ENCODE data around the gene MLLT11. TPM values are rescaled to one million over a fixed set of nuclear protein-coding genes. Genes with fewer than 3 reads are reported as not detected.

Gene MLLT11
- total RNA-seq, 1 experiment from 2014 or later: 16.4 TPM

DNA sequence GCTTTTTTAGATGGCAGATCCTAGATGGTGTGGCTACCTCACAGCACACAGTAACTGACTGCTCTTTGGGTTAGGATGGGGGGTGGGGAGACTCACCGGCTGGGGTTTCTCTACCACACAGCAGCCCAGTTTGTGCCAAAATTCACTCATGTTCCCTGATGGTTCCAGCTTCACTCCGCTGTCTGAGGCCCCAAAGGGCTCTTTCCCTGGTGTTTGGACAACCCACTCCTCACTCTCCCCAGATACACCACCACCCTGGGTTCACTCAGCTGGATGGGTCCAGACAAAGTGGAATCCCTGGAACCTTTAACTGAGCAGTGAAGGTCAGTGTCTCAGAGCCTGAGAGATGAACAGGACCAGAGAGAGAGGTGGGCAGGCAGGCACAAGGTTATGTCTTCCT, 4.6 kb upstream of the MLLT11 start:
- no peak overlapping the region for H3K27ac Mint-ChIP-seq
- no peaks in the 10 kb centered on the region for H3K9me3 Mint-ChIP-seq
- H3K4me1 Mint-ChIP-seq: peaks cover 24% of the 10 kb centered on the region
- no peaks in the 10 kb centered on the region for H3K27me3 Mint-ChIP-seq (ENCODE audit: low read depth)
- ChIA-PET CTCF (no interaction called here), POLR2A (no interaction called here)
- ATAC-seq (no peak), DNase-seq (ENCODE audit: low spot score) (no peak)
- no peak overlapping the region for H3K4me3 Mint-ChIP-seq
- peaks cover 52% of the 10 kb centered on the region for H3K36me3 Mint-ChIP-seq
- TF ChIP-seq ZNF232 (CRISPR knock-in tag; IDR thresholded peaks at IDR 0.05) (no peak), NR2C2 (CRISPR knock-in tag; IDR thresholded peaks at IDR 0.05) (no peak), ZNF423 (CRISPR knock-in tag; IDR thresholded peaks at IDR 0.05) (no peak), ZNF138 (CRISPR knock-in tag; conservative IDR thresholded peaks at IDR 0.05) (no peak), MXD4 (CRISPR knock-in tag; IDR thresholded peaks at IDR 0.05; ENCODE audit: borderline replicate concordance) (no peak), TEAD4 (CRISPR knock-in tag; IDR thresholded peaks at IDR 0.05) (no peak), ZNF396 (CRISPR knock-in tag; IDR thresholded peaks at IDR 0.05; ENCODE audit: borderline replicate concordance) (no peak), TEAD1 (CRISPR knock-in tag; IDR thresholded peaks at IDR 0.05) (no peak), RORB (CRISPR knock-in tag; IDR thresholded peaks at IDR 0.05) (no peak), ESRRA (CRISPR knock-in tag; IDR thresholded peaks at IDR 0.05; ENCODE audit: borderline replicate concordance) (no peak)
- TF ChIP-seq, protein P1, sequence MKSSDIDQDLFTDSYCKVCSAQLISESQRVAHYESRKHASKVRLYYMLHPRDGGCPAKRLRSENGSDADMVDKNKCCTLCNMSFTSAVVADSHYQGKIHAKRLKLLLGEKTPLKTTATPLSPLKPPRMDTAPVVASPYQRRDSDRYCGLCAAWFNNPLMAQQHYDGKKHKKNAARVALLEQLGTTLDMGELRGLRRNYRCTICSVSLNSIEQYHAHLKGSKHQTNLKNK (CRISPR knock-in tag; IDR thresholded peaks at IDR 0.05): no peak
- TF ChIP-seq, protein P2, sequence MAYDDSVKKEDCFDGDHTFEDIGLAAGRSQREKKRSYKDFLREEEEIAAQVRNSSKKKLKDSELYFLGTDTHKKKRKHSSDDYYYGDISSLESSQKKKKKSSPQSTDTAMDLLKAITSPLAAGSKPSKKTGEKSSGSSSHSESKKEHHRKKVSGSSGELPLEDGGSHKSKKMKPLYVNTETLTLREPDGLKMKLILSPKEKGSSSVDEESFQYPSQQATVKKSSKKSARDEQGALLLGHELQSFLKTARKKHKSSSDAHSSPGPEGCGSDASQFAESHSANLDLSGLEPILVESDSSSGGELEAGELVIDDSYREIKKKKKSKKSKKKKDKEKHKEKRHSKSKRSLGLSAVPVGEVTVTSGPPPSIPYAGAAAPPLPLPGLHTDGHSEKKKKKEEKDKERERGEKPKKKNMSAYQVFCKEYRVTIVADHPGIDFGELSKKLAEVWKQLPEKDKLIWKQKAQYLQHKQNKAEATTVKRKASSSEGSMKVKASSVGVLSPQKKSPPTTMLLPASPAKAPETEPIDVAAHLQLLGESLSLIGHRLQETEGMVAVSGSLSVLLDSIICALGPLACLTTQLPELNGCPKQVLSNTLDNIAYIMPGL (CRISPR knock-in tag; IDR thresholded peaks at IDR 0.05): no peak
- TF ChIP-seq, protein P3, sequence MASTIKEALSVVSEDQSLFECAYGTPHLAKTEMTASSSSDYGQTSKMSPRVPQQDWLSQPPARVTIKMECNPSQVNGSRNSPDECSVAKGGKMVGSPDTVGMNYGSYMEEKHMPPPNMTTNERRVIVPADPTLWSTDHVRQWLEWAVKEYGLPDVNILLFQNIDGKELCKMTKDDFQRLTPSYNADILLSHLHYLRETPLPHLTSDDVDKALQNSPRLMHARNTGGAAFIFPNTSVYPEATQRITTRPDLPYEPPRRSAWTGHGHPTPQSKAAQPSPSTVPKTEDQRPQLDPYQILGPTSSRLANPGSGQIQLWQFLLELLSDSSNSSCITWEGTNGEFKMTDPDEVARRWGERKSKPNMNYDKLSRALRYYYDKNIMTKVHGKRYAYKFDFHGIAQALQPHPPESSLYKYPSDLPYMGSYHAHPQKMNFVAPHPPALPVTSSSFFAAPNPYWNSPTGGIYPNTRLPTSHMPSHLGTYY (CRISPR knock-in tag; IDR thresholded peaks at IDR 0.05): no peak
- TF ChIP-seq, protein P4, sequence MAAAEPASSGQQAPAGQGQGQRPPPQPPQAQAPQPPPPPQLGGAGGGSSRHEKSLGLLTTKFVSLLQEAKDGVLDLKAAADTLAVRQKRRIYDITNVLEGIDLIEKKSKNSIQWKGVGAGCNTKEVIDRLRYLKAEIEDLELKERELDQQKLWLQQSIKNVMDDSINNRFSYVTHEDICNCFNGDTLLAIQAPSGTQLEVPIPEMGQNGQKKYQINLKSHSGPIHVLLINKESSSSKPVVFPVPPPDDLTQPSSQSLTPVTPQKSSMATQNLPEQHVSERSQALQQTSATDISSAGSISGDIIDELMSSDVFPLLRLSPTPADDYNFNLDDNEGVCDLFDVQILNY (CRISPR knock-in tag; IDR thresholded peaks at IDR 0.05): no peak
- TF ChIP-seq, protein P5, sequence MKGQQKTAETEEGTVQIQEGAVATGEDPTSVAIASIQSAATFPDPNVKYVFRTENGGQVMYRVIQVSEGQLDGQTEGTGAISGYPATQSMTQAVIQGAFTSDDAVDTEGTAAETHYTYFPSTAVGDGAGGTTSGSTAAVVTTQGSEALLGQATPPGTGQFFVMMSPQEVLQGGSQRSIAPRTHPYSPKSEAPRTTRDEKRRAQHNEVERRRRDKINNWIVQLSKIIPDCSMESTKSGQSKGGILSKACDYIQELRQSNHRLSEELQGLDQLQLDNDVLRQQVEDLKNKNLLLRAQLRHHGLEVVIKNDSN (CRISPR knock-in tag; IDR thresholded peaks at IDR 0.05): no peak
- TF ChIP-seq, protein P6, sequence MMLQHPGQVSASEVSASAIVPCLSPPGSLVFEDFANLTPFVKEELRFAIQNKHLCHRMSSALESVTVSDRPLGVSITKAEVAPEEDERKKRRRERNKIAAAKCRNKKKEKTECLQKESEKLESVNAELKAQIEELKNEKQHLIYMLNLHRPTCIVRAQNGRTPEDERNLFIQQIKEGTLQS (CRISPR knock-in tag; conservative IDR thresholded peaks at IDR 0.05): no peak

DNA sequence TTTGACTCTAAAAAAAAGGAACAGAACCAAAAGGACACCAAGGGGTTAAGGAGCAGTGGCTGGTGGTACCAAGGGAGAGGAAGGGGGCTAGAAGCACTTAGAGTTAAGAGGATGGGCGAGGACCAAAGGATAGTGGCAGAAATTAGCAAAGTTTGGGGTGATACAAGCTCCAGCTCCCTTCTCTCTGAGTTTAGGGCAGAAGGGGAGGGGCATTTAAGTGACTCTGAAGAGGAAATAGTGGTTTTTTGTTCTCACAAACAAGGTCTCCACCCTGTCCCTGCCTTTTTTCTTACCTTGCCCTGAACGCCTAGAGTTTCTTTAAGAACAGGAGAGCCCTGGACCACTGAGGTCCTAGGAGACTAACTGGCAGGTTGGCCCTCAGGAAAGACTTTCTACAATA, 4.0 kb upstream of the MLLT11 start:
- TF ChIP-seq ZNF317 (CRISPR knock-in tag; IDR thresholded peaks at IDR 0.05; ENCODE audit: borderline replicate concordance, low read depth) (no peak), PRRX2 (CRISPR knock-in tag; IDR thresholded peaks at IDR 0.05) (no peak), GABPB1 (CRISPR knock-in tag; IDR thresholded peaks at IDR 0.05) (no peak), KAT7 (CRISPR knock-in tag; IDR thresholded peaks at IDR 0.05; ENCODE audit: borderline replicate concordance) (no peak), TEAD1 (CRISPR knock-in tag; IDR thresholded peaks at IDR 0.05) (no peak), CBFB (CRISPR knock-in tag; IDR thresholded peaks at IDR 0.05; ENCODE audit: low read depth) (no peak)
- TF ChIP-seq, protein P6 (CRISPR knock-in tag; conservative IDR thresholded peaks at IDR 0.05): no peak
- TF ChIP-seq, protein P7, sequence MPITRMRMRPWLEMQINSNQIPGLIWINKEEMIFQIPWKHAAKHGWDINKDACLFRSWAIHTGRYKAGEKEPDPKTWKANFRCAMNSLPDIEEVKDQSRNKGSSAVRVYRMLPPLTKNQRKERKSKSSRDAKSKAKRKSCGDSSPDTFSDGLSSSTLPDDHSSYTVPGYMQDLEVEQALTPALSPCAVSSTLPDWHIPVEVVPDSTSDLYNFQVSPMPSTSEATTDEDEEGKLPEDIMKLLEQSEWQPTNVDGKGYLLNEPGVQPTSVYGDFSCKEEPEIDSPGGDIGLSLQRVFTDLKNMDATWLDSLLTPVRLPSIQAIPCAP (CRISPR knock-in tag; IDR thresholded peaks at IDR 0.05): no peak
- TF ChIP-seq, protein P8, sequence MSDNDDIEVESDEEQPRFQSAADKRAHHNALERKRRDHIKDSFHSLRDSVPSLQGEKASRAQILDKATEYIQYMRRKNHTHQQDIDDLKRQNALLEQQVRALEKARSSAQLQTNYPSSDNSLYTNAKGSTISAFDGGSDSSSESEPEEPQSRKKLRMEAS (CRISPR knock-in tag; IDR thresholded peaks at IDR 0.05): no peak
- TF ChIP-seq, protein P9, sequence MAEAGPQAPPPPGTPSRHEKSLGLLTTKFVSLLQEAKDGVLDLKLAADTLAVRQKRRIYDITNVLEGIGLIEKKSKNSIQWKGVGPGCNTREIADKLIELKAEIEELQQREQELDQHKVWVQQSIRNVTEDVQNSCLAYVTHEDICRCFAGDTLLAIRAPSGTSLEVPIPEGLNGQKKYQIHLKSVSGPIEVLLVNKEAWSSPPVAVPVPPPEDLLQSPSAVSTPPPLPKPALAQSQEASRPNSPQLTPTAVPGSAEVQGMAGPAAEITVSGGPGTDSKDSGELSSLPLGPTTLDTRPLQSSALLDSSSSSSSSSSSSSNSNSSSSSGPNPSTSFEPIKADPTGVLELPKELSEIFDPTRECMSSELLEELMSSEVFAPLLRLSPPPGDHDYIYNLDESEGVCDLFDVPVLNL (CRISPR knock-in tag; IDR thresholded peaks at IDR 0.05; ENCODE audit: borderline replicate concordance, low read depth): no peak
- Mint-ChIP-seq H3K36me3 (peaks cover 52% of the 10 kb centered on the region), H3K9me3 (no peaks in the 10 kb centered on the region), H3K4me3 (no peak overlapping the region), H3K27ac (peak overlapping the region; percentile 73), H3K27me3 (ENCODE audit: low read depth) (no peaks in the 10 kb centered on the region), H3K4me1 (peaks cover 30% of the 10 kb centered on the region)
- ATAC-seq (no peak), DNase-seq (ENCODE audit: low spot score) (no peak)
- POLR2A ChIA-PET: interaction anchor here (0.6 kb wide), 1 partner anchor 63 kb away, joined by 5 read pairs; no protein-coding TSS in a partner anchor
- CTCF ChIA-PET: no interaction called here

Data from WTC11 (cell line).